ENCODE data around the gene NT5C.

GRCh38 chr17:75178453-75178852, 46.9 kb upstream of the NT5C start:
- TF ChIP-seq, protein P1, sequence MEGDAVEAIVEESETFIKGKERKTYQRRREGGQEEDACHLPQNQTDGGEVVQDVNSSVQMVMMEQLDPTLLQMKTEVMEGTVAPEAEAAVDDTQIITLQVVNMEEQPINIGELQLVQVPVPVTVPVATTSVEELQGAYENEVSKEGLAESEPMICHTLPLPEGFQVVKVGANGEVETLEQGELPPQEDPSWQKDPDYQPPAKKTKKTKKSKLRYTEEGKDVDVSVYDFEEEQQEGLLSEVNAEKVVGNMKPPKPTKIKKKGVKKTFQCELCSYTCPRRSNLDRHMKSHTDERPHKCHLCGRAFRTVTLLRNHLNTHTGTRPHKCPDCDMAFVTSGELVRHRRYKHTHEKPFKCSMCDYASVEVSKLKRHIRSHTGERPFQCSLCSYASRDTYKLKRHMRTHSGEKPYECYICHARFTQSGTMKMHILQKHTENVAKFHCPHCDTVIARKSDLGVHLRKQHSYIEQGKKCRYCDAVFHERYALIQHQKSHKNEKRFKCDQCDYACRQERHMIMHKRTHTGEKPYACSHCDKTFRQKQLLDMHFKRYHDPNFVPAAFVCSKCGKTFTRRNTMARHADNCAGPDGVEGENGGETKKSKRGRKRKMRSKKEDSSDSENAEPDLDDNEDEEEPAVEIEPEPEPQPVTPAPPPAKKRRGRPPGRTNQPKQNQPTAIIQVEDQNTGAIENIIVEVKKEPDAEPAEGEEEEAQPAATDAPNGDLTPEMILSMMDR (IDR thresholded peaks at IDR 0.05; ENCODE audit: low read length) = no peak
- TF ChIP-seq EZH2 (IDR thresholded peaks at IDR 0.05; ENCODE audit: borderline replicate concordance, low read length) = no peak

All from OCI-LY1 (cell line).